ENCODE results near the gene RAB3B. TPM values are rescaled to one million over a fixed set of nuclear protein-coding genes. Genes with fewer than 3 reads are reported as not detected.

Gene RAB3B
- 15.2 and 16.8 TPM in 2 replicates for total RNA-seq

GRCh38 chr1:51990478-51990965 is at the start of gene RAB3B:
Gene RAB3B (minus strand): TSS chr1:51990700. CDS start chr1:51977117, 13,583 bp downstream.

GRCh38 chr1:52033190-52034049 is 42.9 kb upstream of the RAB3B start, which contains the start of gene KTI12:
Gene KTI12 (minus strand): TSS chr1:52033810. CDS start chr1:52033761, 49 bp downstream.

GRCh38 chr1:51878616-51879336 is 111.7 kb downstream of the RAB3B start, which contains the start of gene NRDC:
Gene NRDC (minus strand): TSS chr1:51878727. CDS start chr1:51878615, 112 bp downstream.

Other genes starting within 250 kb of the RAB3B start
- 71.9 and 73.0 TPM in 2 replicates for gene NRDC, start 112.0 kb downstream of the RAB3B start, total RNA-seq
- 9.8 and 12.6 TPM in 2 replicates for gene KTI12, start 43.1 kb upstream of the RAB3B start, total RNA-seq
- 47.1 and 50.8 TPM in 2 replicates for gene TXNDC12, start 64.5 kb upstream of the RAB3B start, total RNA-seq
- 47.7 and 48.6 TPM in 2 replicates for gene BTF3L4, start 65.6 kb upstream of the RAB3B start, total RNA-seq
- 12.5 and 13.4 TPM in 2 replicates for gene ZFYVE9, start 151.4 kb upstream of the RAB3B start, total RNA-seq

Measured in bronchus fibroblast of lung (primary cell).